KMS-11 (cell line): ENCODE results near the gene PRKAA1.
A peak's percentile ranks its signal among the peaks of the same experiment; 100 is the strongest.

Source experiments
- H2AFZ ChIP-seq: fragments of 200-600 bp; sonication (generic); 2 replicates; pipeline ENCODE4 v1.6.1; 2016; ENCODE audit warnings: antibody characterized with exemption, mixed run types, low read depth
- H3K27ac ChIP-seq: fragments of 200-600 bp; sonication (generic); 2 replicates; pipeline ENCODE4 v1.6.1; 2016; ENCODE audit warnings: mild to moderate bottlenecking, mixed run types
- H3K27me3 ChIP-seq: fragments of 200-600 bp; sonication (generic); 2 replicates; pipeline ENCODE4 v1.6.1; 2017; ENCODE audit warnings: mild to moderate bottlenecking, low read depth, mixed run types, moderate library complexity; ENCODE audit not compliant: insufficient read depth
- H3K36me3 ChIP-seq: fragments of 200-600 bp; sonication (generic); 2 replicates; pipeline ENCODE4 v1.6.1; 2017; ENCODE audit warnings: mild to moderate bottlenecking, mixed run types; ENCODE audit not compliant: insufficient read depth
- H3K4me1 ChIP-seq: fragments of 200-600 bp; sonication (generic); 2 replicates; pipeline ENCODE4 v1.6.1; 2016; ENCODE audit warnings: mild to moderate bottlenecking, low read depth, mixed run types; ENCODE audit not compliant: poor library complexity, severe bottlenecking
- H3K4me2 ChIP-seq: fragments of 200-600 bp; sonication (generic); 2 replicates; pipeline ENCODE4 v1.7.0; 2016; ENCODE audit warnings: mild to moderate bottlenecking, mixed run types
- H3K4me3 ChIP-seq: fragments of 200-600 bp; sonication (generic); IDR thresholded peaks from 2 replicates; pipeline ENCODE4 v1.6.1; 2017; ENCODE audit warnings: low read depth, low read length, mixed read lengths; ENCODE audit not compliant: insufficient read depth
- H3K79me2 ChIP-seq: fragments of 200-600 bp; sonication (generic); 2 replicates; pipeline ENCODE4 v1.6.1; 2016; ENCODE audit warnings: low read depth, mixed run types; ENCODE audit not compliant: insufficient read depth
- H3K9ac ChIP-seq: fragments of 200-600 bp; sonication (generic); 2 replicates; pipeline ENCODE4 v1.6.1; 2016; ENCODE audit warnings: mild to moderate bottlenecking, mixed run types
- H4K20me1 ChIP-seq: fragments of 200-600 bp; sonication (generic); 2 replicates; pipeline ENCODE4 v1.6.1; 2016; ENCODE audit warnings: mild to moderate bottlenecking, mixed run types; ENCODE audit not compliant: insufficient read depth
- CTCF ChIP-seq: fragments of 200-600 bp; sonication (generic); conservative IDR thresholded peaks from 2 replicates; pipeline ENCODE4 v1.6.1; 2017; ENCODE audit warnings: low read depth, mild to moderate bottlenecking, antibody characterized with exemption, low read length, moderate library complexity, mixed read lengths

Gene PRKAA1

GRCh38 chr5:40834391-40834848, 36.2 kb upstream of the PRKAA1 start:
- Histone ChIP-seq H2AFZ (0 out of 2 replicates have a peak overlapping the region, but pooled peaks have one; percentile 21), H3K36me3 (peaks cover 43% of the 10 kb centered on the region), H3K27ac (peak overlapping the region; percentile 96), H4K20me1 (peaks cover 28% of the 10 kb centered on the region), H3K4me1 (peaks cover 38% of the 10 kb centered on the region), H3K9ac (peak overlapping the region; percentile 100), H3K79me2 (peaks cover 42% of the 10 kb centered on the region), H3K4me2 (peak overlapping the region; percentile 97), H3K4me3 (no peak overlapping the region), H3K27me3 (no peaks in the 10 kb centered on the region)
- no peak for TF ChIP-seq CTCF

GRCh38 chr5:40833712-40834229, 35.6 kb upstream of the PRKAA1 start:
- peaks cover 42% of the 10 kb centered on the region for H3K79me2 ChIP-seq
- H3K36me3 ChIP-seq = peaks cover 43% of the 10 kb centered on the region
- TF ChIP-seq CTCF = no peak
- H3K4me2 ChIP-seq = peak overlapping the region; percentile 97
- H2AFZ ChIP-seq = no peak overlapping the region
- peak overlapping the region; percentile 100 for H3K9ac ChIP-seq
- peaks cover 34% of the 10 kb centered on the region for H4K20me1 ChIP-seq
- H3K27me3 ChIP-seq = no peaks in the 10 kb centered on the region
- H3K27ac ChIP-seq = peak overlapping the region; percentile 96
- H3K4me3 ChIP-seq = no peak overlapping the region
- H3K4me1 ChIP-seq = peaks cover 38% of the 10 kb centered on the region

- TF ChIP-seq CTCF = no peak
- Histone ChIP-seq H3K9ac (peak overlapping the region; percentile 11; the same call in 1 of the 2 replicates), H2AFZ (no peak overlapping the region), H3K4me1 (peaks cover 38% of the 10 kb centered on the region), H3K27ac (peak overlapping the region; percentile 96; the same call in 1 of the 2 replicates), H3K27me3 (no peaks in the 10 kb centered on the region), H3K36me3 (peaks cover 43% of the 10 kb centered on the region), H3K4me2 (peak overlapping the region; percentile 97), H3K4me3 (no peak overlapping the region), H4K20me1 (peaks cover 39% of the 10 kb centered on the region), H3K79me2 (peaks cover 42% of the 10 kb centered on the region)
Measured at GRCh38 chr5:40832345-40832744, 34.2 kb upstream of the PRKAA1 start.

- Histone ChIP-seq H3K4me3 (no peak overlapping the region), H3K9ac (peak overlapping the region; percentile 11; the same call in 1 of the 2 replicates), H3K27ac (peak overlapping the region; percentile 96), H3K36me3 (peaks cover 43% of the 10 kb centered on the region), H3K27me3 (no peaks in the 10 kb centered on the region), H4K20me1 (peaks cover 40% of the 10 kb centered on the region), H3K4me2 (peak overlapping the region; percentile 97), H3K4me1 (peaks cover 38% of the 10 kb centered on the region), H3K79me2 (peaks cover 42% of the 10 kb centered on the region), H2AFZ (no peak overlapping the region)
- no peak for TF ChIP-seq CTCF
Measured at GRCh38 chr5:40831346-40832210, 33.4 kb upstream of the PRKAA1 start.
